Activated CD8-positive, alpha-beta memory T cell treated with anti-CD3 and anti-CD28 coated beads, Interleukin-2, amount 50 U/mL, for 24 hours (primary cell): ENCODE results near the gene ZNF264.
A peak's percentile ranks its signal among the peaks of the same experiment; 100 is the strongest.
"Not testable (repeated sequence)": the region's sequence is repeated elsewhere in the genome, so short reads cannot be mapped to it uniquely, and the experiment has no call there.

Source experiments
- DNase-seq: peaks from one replicate; pipeline ENCODE4 v3.0.0-alpha.2; 2020; ENCODE audit errors: extremely low read depth

The ZNF264 gene

DNA sequence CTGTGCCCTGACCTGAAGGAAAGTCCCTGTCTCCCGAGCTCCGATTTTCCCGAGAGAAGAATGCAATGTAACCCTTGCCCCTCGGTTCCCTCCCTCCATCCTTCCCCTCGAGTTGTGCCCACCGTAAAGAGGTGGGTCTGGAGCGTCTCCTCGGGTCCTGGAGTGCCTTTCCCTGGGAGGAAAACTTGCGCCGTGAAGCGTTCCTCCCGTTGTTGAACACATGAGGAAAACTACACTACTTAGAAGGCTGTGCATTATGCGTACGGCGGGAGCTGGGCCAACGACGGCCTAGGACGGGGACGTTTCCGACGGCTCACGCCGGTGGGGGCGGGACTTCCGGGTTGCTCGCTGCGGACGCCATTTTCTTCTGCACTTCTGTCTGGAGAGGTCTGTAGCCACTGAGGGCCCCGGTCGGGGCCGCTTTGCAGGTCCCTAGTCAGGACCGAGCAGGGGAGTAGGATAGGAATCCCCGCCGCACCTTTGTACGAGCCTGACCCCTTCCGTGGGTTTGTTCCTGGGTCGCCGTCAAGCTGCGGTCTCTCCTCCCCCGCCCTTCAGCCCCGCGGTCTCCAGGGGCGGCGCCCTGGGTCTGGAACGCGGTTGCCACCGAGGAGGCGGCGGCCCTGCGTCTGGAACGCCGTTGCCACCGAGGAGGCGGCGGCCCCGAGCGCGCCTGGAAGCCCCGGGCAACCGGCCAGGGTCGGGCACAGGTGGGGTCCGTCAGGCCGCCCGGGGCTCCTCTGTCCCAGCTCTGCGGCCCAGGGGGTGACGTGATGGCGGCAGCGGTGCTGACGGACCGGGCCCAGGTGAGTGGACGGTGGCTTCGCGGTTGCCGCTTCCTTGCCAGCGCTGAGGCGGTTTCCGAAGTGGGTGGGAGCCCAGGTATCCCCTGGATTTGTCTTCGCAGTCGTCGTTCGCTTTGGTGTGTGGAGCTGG, at the start of gene ZNF264:
ZNF264 (plus strand) TSS at position 360 of the 936 bp plus-strand sequence; CDS start at position 774, 414 bp downstream.
- DNase-seq = peak; percentile 78

DNA sequence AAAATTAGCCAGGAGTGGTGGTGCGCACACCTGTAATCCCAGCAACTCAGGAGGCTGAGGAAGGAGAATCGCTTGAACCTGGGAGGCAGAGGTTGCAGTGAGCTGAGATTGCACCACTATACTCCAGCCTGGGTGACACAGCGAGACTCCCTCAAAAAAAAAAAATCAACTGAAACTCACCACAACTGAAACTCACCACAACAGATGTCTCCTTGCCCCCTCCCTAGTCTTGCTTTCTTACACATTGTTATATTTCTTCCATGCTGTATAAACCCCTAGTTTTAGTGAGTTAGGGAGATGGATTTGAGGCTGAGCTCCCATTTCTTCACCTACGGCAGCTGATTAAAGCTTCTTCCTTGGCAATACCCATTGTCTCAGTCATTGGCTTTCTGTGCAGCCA, 49.6 kb upstream of the ZNF264 start:
- no peak for DNase-seq

DNA sequence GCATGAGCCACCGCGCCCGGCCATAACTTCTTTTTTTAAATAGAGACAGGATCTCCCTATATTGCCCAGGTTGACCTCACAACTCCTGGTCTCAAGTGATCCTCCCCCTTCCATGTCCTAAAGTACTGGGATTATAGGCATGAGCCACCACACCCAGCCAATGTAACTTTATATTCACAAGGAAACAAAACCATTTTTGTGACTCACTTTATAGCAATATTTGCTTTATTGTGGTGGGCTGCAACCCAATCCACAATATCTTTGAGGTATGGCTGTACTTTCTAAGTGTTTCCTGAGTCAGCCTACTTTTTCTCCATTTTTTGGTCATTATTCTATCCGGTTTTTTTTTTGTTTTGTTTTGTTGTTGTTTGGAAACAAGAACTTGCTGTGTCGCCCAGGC, 38.4 kb upstream of the ZNF264 start:
- DNase-seq = no peak

DNA sequence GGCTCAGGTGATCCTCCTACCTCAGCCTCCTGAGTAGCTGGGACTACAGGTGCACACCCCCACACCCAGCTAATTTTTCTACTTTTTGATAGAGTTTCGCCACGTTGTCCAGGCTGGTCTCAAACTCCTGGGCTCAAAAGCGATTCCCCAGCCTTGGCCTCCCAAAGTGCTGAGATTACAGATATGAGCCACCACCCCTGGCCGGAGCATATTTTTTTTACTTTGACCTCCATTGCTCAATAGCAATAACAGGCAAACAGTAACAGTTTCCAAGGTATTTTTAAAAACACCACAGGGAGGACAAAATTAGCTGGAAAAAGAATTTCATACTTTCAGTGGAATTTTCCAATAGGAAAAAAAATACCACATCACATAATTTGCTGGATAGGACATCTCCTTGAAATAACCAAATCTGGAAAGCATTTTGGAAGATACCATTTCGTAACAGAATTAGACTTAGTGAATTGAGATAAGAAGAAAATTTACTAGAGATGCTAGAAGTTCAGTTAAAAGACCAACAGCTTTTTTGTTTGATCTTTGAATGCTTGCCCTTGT, 29.2 kb upstream of the ZNF264 start:
- DNase-seq = no peak

DNA sequence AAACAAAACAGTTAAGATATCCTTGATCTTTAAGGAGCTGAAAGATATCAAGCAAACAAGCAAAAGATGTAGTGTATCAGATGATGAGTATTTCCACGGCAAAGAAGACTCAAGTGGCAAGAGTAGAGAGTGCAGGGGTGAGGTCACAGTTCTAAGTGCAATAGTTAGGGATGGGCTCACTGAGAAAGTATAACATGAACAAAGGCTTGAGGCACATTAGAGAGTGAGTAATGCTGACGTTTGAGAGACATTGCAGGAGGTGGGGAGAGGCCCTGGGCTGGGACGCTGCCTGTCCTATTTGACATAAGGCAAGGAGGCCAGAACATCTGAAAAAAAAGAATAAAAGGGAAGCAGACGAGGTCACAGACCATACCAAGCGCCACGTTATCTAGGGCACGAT, 25.5 kb upstream of the ZNF264 start:
- no peak for DNase-seq

DNA sequence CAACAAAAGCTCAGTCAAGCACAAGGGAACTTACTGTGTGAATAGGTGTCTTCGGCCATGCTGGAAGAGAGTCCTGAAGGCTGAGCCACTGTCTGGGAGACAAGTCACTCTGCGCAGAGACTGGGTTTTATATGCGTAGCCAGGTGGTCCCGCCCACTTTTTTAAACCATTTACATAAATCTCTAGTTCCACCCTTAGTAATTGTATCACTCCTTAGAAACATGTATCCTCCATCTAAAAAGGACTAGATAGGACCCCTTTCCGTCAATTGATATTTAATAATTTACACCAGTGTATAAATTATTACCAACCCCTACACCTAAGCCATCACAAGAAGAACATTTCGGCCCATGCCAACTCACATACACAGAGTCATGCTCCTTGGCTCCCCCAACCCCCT, 23.9 kb upstream of the ZNF264 start, which contains the start of gene DUXA:
DUXA (minus strand) TSS at position 101 of the 400 bp plus-strand sequence; CDS start at position 59, 42 bp downstream.
- no peak for DNase-seq

DNA sequence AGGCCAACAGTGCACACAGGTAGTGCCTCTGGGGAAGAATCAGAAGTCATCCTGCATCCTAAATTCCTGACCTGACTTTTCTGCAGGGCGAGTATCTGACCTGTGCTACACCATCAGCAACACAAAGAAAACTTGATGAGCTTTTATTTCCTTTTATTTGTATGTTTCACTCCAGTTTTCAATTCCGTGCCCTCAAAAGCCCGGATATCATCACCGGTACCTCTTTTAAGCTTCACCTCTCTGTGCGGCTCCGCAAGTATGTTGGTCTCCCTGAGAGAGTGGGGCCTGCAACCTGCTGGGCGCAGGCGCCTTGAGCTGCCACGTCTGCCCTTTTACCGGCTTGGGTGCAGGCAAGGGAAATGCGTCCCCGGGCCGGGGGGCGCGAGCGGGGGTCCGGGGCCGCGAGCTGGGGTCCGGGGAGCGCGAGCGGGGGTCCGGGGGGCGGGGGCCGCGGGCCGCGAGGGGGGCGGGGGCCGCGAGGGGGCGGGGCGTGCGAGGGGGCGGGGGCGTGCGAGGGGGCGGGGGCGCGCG, 19.7 kb upstream of the ZNF264 start:
- no peak for DNase-seq

DNA sequence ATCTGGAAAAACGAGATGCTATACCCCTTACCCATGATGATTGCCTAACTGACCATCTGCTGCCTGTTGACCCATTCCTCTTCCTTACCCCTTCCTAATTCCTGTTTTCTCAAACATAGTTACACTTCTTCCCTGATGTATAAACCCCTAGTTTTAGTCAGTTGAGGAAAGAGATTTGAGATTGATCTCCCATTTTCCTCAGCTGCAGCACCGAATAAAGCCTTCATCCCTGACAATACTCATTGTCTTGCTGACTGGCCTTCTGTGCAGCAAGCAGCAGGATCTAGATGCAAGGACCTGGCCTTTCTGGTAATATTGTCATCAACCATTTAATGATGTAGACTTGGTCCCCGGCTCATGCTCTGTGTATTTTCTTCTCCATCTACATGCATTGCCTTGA, 999 bp upstream of the ZNF264 start:
- no peak for DNase-seq

DNA sequence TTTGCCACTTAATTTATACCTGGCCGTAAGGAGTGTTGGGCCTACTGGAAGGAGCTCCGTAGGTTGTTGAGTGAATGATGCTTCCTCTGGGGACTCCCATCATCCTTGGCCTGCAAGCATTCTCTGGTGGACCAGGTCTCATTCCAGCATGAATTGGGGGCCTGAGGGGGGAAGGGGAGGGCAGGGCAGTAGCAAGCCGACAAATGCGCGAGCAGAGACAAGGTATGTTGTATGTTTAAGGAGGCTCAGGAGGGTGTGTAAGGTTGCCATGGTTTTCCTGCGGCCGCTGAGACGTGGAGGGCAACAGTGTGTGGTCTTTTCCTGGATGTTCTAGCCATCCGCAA, 749 bp downstream of the ZNF264 start:
- no peak for DNase-seq

DNA sequence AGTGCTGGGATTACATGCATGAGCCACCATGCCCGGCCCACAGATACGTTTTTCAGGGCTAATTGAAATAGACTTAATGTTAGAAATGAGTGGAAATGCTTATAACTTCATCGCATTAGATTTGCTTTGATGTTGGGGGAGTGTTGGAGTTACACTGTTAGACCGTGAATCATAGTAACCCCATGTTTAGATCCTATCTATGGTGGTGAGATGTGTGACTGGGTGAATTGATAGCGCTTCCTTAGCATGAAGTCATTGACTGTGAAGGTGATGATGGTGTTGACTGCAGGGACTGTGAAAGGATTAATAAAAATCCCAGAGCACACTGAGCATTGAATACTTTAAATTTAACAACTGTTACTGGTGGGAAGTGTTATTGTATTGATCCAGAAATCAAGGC, 1.7 kb downstream of the ZNF264 start:
- DNase-seq = no peak

DNA sequence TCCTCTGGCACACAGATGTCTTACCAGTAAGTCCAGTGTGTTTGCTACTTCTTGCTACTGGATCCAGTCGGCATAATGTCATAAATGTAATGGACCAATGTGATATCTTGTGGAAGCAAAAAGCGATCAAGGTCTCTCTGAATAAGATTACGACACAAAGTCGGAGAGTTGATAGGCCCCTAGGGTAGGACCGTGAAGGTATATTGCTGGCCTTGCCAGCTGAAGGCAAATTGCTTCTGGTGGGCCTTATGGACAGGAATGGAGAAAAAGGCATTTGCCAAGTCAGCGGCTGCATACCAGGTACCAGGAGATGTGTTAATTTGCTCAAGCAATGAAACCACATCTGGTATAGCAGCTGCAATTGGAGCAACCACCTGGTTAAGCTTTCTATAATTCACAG, 6.6 kb downstream of the ZNF264 start:
- DNase-seq = not testable (repeated sequence)

DNA sequence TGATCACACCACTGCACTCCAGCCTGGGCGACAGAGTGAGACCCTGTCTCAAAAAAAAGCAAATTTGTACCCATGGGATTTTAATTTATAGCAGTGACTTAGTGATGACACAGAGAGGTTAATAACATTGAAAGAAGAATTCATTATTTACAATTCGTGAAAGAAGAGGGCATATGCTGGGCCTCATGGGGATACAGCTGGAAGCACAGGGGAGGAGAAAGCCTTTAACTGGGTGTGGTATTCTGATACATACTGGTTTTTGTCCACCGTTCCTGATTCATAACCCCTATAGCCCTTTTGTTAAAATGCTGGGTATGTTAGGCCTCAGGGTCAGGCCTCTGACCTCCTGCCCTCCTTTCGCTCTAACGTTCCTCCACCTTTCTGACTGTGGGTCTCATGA, 10.9 kb downstream of the ZNF264 start:
- DNase-seq = no peak

DNA sequence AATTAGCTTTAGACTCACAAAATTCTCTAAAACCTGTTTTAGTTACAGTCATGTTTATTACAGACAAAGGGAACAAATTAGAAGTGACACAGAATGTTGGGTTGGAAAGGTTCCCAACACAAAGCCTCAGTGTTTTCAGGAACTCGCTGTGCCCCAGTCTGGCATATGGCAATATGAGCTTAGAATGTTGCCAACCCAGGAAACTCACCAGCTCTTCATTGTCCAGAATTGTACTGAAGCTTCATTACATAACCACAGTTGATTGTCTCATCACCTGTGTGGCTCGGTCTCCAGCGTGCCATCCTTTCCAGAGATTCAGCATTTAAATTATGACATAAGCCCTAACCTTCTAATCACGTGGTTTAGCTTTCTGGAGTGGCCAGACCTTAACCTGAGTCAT, 19.1 kb downstream of the ZNF264 start:
- no peak for DNase-seq

DNA sequence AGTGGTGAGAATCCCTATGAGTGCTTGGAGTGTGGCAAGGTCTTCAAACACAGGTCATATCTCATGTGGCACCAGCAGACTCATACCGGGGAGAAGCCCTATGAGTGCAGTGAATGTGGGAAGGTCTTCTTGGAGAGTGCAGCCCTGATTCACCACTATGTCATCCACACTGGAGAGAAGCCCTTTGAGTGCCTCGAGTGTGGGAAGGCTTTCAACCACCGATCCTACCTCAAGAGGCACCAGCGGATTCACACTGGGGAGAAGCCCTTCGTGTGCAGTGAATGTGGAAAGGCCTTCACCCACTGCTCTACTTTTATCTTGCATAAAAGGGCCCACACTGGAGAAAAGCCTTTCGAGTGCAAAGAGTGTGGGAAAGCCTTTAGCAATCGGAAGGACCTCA, 20.8 kb downstream of the ZNF264 start:
- DNase-seq = no peak

DNA sequence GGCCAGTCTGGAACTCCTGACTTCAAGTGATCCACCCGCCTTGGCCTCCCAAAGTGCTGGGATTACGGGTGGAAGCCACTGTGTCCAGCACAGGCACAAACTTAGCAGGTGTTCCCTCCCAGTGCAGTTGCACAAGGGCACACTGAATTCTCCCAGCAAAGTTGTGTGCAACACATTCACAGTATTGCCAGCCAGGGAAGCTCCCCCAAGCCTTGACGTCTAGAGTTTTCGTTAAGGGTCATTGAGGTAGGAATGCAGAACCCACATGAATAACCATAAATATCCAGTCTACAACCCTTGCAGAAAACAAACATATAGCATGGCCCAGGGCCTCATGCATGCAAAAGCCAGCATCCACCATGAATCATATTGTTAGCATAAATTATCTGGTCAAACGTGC, 36.2 kb downstream of the ZNF264 start:
- DNase-seq = no peak

DNA sequence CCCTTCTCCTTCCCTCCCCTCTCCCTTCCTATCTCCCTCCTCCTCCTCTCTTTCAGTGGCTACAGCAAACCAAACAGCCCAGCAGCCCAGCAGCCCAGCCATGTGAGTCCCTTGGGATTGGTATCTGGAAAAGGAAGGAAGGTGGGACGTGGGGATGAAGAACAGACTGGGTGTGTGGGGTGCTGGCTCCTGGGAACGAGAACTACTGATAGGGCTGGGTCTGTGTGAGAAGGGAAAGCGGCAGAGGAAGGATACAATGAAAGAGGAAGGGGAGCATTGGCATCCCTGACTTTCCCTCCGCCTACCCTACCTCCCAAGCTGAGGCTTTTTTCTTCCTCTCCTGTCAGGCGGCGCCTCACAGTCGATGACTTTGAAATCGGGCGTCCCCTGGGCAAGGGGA, 40.4 kb downstream of the ZNF264 start:
- DNase-seq = no peak

DNA sequence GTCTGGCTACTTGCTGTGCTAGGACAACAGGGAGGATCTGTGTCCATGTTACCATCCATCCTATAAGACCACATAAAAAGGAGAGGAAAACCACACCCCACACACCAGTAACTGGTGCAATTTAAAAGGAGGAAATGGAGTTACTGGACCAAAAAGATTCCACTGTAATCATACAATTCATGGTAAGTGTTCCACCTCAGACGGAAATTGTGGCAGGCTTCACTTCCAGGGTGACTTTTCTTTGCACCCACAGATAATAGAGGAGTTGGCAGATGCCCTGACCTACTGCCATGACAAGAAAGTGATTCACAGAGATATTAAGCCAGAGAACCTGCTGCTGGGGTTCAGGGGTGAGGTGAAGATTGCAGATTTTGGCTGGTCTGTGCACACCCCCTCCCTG, 41.9 kb downstream of the ZNF264 start:
- no peak for DNase-seq

DNA sequence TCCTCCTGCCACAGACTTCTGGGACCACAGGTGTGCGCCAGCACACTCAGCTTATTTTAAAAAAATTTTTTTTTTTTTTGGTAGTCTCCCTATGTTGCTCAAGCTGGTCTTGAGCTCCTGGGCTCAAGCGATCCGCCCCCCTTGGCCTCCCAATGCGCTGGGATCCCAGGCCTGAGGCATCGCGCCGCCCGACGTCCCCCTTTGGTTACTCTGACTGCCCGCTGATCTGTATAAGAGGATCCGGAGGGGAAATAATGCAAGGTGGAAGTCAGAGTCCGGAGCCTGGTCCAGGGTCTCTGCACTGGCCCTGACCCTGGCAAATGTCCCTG, 48.6 kb downstream of the ZNF264 start:
- no peak for DNase-seq

DNA sequence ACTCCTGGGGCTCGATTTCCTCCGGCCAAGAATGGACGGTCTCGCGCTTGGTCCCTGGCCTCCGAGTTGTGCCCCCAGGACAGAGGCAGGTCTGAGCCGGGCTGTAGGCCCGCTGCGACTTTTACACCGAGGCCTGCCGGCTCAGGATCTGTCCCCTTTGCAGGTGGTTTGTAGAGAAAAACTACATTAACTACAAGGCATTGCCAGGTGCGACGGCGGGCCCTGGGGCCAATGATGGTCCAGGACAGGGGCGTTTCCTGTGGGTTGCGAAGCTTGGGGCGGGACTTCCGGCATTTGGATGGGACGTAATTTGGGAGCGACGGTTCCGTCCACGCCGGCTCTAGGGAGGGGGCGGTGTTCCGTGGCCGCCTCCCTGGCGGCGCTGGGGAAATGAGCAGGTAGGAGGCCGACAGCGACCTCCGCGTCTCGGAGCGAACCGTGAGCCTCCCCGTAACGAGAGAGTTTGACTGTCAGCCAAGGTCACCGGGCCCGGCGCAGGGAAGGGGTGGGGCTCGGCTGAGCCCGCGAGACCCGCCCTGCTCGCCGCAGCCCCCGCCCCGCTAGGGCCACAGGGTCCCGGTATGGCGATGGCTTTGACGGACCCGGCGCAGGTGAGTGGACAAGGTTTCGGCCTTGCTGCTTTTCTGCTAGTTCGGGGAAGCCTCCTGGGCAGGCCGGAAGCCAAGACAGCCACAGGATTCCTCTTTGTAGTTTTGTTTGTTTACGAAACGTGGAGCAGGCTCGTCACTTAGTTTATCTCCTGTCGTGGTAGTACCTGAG, 49.2 kb downstream of the ZNF264 start, which contains the start of gene ZNF805:
ZNF805 (plus strand) TSS at position 322 of the 780 bp plus-strand sequence; CDS start at position 582, 260 bp downstream.
- DNase-seq = peak; percentile 90

DNA sequence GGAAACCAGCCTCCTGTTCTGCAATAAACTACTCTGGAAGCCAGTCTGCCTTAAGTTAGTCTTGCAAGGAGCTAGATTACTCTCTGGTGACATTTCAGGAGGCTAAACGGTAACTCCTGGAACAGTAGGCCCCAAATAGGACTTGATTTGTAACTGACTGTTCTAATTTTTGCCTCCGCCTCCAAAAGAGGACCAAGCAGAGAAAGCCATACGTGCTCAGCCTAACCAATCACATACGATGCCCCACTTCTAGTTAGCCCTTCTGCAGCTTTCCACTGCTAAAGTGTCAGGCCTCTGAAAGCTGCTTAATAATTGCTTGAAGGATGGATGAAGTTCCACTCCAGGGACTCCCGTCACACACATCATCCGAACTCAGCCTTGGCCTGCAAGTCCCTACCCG, 49.9 kb downstream of the ZNF264 start:
- DNase-seq = no peak

DNA sequence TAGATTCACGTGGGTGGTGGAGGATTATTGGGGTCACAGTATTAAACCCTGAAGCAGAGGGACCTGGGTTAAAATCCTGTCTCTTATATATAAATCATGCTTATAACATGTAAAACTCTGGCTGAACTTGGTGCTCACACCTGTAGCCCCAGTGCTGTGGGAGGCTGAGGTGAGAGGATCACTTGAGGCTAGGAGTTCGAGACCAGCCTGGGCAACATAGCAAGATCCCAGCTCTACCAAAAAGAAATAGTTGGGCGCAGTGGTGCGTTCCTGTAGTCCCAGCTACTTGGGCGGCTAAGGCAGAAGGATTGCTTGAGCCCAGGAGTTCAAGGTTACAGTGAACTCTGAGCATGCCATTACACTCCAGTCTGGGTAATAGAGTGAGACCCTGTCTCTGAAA, 51.5 kb downstream of the ZNF264 start:
- no peak for DNase-seq

DNA sequence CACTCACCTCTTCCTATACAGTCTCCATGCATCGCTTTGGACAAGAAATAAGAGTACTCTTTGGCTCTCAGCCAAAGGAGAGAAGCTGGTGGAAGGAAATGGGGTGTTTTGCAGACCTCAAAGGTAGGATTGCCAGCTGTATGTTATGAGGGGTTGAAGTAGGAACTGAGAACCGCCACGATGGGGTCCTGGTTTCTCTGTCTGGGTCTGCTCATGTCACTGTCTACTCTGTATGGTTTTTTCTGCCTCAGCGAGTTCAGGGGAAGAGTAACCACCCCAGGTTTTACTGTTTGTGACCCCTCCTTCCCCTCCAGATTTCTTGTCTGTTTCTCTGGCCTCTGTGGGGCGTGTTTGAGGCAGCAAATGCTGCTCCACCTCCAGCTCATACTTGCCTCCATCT, 53.2 kb downstream of the ZNF264 start:
- no peak for DNase-seq
